ENCODE data around the gene OR4A47.
"Not testable (repeated sequence)": the region's sequence is repeated elsewhere in the genome, so short reads cannot be mapped to it uniquely, and the experiment has no call there.

Gene OR4A47

DNA sequence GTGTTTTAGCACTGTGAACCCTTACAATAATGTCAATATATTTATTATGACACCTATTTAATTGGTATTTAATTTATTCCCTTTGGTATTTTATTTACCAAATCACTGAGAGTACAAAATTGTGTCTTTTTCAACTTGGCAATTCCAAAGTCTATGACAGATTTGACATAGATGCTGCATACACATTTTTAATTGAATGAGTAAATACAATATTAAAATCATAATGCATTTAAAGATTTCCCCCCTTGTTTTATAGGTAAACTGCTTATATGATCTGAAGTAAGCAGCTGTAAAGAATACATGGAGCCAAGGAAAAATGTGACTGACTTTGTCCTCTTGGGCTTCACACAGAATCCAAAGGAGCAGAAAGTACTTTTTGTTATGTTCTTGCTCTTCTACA is at the start of gene OR4A47:
OR4A47 (plus strand) TSS at position 301 of the 400 bp plus-strand sequence; CDS start at position 301, 0 bp downstream.
- DNase-seq: not testable (repeated sequence)

GRCh38 chr11:48455909-48456308 is 32.7 kb upstream of the OR4A47 start:
- not testable (repeated sequence) for DNase-seq

DNA sequence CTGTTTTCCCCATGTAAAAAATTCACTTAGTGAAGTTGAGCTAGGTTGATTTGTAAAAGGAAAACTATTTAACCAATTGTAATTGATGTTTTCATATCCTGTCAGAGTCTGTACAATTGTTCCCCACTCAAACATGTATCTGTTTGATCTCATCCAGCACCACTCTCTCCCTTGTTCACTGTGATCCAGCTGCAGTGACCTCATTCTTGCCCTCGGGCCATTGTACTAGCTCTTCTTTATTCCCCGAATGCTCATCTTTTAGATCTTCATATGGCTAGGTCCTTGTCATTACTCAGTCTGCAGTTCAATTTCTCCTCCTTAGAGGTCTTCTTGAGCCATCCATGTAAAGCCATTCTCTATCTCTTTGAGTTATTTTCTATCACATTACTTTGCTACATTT is 14.6 kb upstream of the OR4A47 start:
- DNase-seq: not testable (repeated sequence)

- DNase-seq: not testable (repeated sequence)
These were observed 13.9 kb upstream of the OR4A47 start for GRCh38 chr11:48474703-48475102.

DNA sequence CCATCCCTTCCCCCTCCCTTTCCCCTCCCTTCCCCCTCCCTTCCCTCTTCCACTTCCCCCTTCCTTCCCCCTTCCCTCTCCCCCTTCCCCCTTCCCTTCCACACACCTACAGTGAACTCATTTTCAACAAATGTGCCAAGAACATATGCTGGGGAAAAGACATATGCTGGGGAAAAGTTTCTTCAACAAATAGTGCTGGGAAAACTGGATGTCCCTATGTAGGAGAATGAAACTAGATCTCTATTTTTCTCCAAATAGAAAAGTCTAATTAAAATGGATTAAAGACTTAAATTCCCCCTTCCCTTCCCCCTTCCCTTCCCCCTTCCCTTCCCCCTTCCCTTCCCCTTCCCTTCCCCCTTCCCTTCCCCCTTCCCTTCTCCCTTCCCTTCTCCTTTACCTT is 17.6 kb downstream of the OR4A47 start:
- not testable (repeated sequence) for DNase-seq

- no peak for DNase-seq
These were observed 50.4 kb downstream of the OR4A47 start for GRCh38 chr11:48538991-48539390.
